Lung (tissue), 12 donors: Measurements from ENCODE around the gene COL4A2. TPM values are rescaled to one million over a fixed set of nuclear protein-coding genes. Genes with fewer than 3 reads are reported as not detected.

Experiments used
- ATAC-seq: fragments of 200-7000 bp; cut with Tn5 transposase; one replicate; pipeline ENCODE4 v1.9.1; 2020; ENCODE audit warnings: moderate number of reproducible peaks; ENCODE audit not compliant: insufficient read depth, low FRiP score
- DNase-seq, 3 donors: peaks; one replicate each; pipeline ENCODE4 v3.0.0-alpha.2; 2013 to 2017
- H3K27ac ChIP-seq, 2 donors: one replicate each; pipeline ENCODE4 v1.5.1; 2013; ENCODE audit warnings: mild to moderate bottlenecking in 2 of 2, moderate library complexity in 2 of 2, control low read depth in 1 of 2, inconsistent platforms in 1 of 2, low read depth in 1 of 2, low read length in 1 of 2
- H3K27me3 ChIP-seq, 3 donors: one replicate each; pipeline ENCODE4 v1.5.1; 2013; ENCODE audit warnings: low read length in 2 of 3; ENCODE audit not compliant: control insufficient read depth in 3 of 3, insufficient read depth in 3 of 3
- H3K36me3 ChIP-seq, 4 donors: one replicate each; pipeline ENCODE4 v1.5.1; 2013; ENCODE audit warnings: low read length in 4 of 4, mild to moderate bottlenecking in 1 of 4, moderate library complexity in 1 of 4; ENCODE audit not compliant: control insufficient read depth in 4 of 4, insufficient read depth in 4 of 4
- H3K4me1 ChIP-seq, 5 donors: one replicate each; pipeline ENCODE4 v1.5.1; 2013; ENCODE audit warnings: low read length in 5 of 5, mild to moderate bottlenecking in 2 of 5, moderate library complexity in 1 of 5; ENCODE audit not compliant: control insufficient read depth in 5 of 5, insufficient read depth in 5 of 5
- H3K4me3 ChIP-seq: one replicate; pipeline ENCODE4 v1.5.1; 2013; ENCODE audit warnings: mild to moderate bottlenecking, control low read depth, moderate library complexity
- H3K9ac ChIP-seq, 2 donors: one replicate each; pipeline ENCODE4 v1.5.1; 2013; ENCODE audit warnings: low read length in 2 of 2, control low read depth in 1 of 2; ENCODE audit not compliant: insufficient read depth in 1 of 2
- H3K9me3 ChIP-seq, 4 donors: one replicate each; pipeline ENCODE4 v1.5.1; 2013; ENCODE audit warnings: low read length in 3 of 4, mild to moderate bottlenecking in 1 of 4, moderate library complexity in 1 of 4; ENCODE audit not compliant: control insufficient read depth in 4 of 4, insufficient read depth in 3 of 4
- WGBS, 2 donors: extraction: QIAGEN DNeasy Blood & Tissue Kit; methylation state at CpG; one replicate each; pipeline ENCODE4 v1.1.7; 2013; 5-methylcytosine and 5-hydroxymethylcytosine counted together
- polyA plus RNA-seq, 2 donors: library from polyadenylated mRNA; stranded (reverse); fragments of 200-250 nt; gene quantifications; one replicate each; pipeline ENCODE4 v1.2.1, GENCODE V29; 2013
- total RNA-seq, 2 donors: library from RNA; depleted of rRNA in 1 of 2; stranded (reverse); fragments of >200 nt in 1 of 2; gene quantifications; one replicate each; pipeline ENCODE4 v1.2.1, GENCODE V29; 2014 to 2021
- TF ChIP-seq, protein P1 (sequence below): IDR thresholded peaks from 2 replicates; pipeline ENCODE4 v1.5.1; 2012; ENCODE audit warnings: mild to moderate bottlenecking; ENCODE audit errors: control extremely low read depth, extremely low read depth
- donor health status: control.
- donor health status: control.
- donor health status: Bipolar disorder and iron deficiency.
- donor health status: healthy.
- donor health status: DM: yes; HTN: yes; CAD: no.

The COL4A2 gene
- total and polyA plus RNA-seq, 4 donors, result 169 to 627 (median 339) TPM

DNA sequence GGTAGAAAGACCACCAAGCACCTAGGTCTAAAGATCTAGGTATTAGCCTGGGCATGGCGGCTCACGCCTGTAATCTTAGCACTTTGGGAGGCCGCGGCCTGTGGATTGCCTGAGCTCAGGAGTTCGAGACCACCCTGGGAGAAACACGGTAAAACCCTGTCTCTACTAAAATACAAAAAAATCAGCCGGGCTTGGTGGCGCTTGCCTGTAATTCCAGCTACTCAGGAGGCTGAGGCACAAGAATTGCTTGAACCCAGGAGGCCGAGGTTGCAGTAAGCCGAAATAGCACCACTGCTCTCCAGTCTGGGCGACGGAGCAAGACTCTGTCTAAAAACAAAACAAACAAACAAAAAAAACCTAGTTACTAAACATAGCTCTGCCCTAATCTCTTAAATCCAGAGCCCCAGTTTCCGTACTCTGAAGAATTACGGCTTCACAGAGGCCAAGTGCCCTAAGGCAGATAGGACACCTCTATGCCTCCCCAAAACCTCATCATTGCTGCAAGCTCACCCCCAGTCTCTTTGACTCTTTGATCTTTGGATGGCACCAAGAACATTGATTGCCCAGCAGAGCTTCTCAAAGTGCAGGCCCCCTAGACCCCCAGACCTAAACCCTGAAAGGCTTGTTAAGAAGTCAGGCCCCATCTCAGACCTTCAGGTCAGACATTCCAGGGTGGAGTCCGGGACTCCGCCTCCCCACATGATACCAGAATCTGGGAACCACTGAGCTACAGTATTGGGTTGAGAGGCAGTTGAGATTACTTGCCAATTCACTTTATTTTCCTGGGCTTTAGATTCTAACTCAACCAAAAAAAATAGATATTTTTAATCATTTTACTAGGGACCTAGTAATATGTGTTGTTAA, 2.8 kb downstream of the COL4A2 start:
- peaks cover 0 to 10% (median 4%) of the 10 kb centered on the region in 4 donors for H3K36me3 ChIP-seq
- DNase-seq (no peak), ATAC-seq (no peak)
- H3K9ac ChIP-seq, result peak overlapping the region in 1 of 2 donors; percentile 78
- peak overlapping the region; percentile 76 for H3K4me3 ChIP-seq
- H3K27me3 ChIP-seq, result no peaks in the 10 kb centered on the region
- peak overlapping the region; percentile 94 to 97 for H3K27ac ChIP-seq
- H3K9me3 ChIP-seq, result no peaks in the 10 kb centered on the region
- peaks cover 9 to 47% (median 17%) of the 10 kb centered on the region in 5 donors for H3K4me1 ChIP-seq
- TF ChIP-seq, protein P1, sequence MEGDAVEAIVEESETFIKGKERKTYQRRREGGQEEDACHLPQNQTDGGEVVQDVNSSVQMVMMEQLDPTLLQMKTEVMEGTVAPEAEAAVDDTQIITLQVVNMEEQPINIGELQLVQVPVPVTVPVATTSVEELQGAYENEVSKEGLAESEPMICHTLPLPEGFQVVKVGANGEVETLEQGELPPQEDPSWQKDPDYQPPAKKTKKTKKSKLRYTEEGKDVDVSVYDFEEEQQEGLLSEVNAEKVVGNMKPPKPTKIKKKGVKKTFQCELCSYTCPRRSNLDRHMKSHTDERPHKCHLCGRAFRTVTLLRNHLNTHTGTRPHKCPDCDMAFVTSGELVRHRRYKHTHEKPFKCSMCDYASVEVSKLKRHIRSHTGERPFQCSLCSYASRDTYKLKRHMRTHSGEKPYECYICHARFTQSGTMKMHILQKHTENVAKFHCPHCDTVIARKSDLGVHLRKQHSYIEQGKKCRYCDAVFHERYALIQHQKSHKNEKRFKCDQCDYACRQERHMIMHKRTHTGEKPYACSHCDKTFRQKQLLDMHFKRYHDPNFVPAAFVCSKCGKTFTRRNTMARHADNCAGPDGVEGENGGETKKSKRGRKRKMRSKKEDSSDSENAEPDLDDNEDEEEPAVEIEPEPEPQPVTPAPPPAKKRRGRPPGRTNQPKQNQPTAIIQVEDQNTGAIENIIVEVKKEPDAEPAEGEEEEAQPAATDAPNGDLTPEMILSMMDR, result no peak
- WGBS, 2 donors, result 63 to 70% methylated on average over 16 of the region's 16 CpGs

DNA sequence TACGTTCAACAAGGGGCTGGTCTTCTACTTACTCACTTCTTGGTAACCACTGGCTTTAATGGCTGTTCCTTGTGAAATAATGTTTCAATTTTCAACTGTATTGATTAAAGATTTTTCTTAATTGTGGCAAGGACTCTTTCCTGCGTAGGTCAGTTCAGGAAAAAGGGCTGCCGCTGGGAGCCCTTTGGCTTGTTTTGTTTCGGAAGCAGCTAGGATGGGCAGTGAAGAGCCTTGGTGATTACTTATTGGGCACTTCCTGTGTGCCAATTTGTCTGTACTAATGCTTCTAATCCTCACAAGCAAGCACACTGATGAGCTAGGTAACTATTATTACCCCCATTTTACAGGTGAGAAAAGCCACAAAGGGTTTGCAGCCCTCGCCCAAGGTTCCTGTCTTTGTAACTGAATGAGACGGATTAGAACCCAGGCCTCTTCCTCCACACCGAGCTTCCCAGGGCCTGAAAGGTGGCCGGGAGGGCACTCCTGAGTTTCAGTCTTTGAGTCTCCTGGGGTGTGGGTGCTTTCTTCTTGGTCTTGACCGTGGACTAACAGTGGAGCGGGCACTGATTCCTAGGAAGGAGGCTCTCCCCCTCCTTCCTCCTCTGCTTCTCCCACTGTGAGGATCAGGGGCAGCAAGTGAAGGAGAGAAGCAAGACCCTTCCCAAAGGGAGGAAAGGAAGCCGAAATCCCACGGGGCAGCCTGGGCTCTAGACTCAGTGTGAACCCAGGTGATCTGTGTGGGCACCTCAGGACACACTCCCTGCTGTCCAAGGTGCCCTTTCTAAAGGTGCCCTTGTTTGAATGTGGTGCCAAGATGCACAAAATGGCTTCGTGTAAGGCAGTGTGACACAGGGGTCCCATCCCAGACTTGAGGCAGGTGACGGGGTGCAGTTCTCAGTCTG, 3.7 kb downstream of the COL4A2 start:
- Histone ChIP-seq H3K27ac (peak overlapping the region; percentile 71 to 77), H3K4me1 (peaks cover 7 to 38% (median 19%) of the 10 kb centered on the region in 5 donors), H3K27me3 (no peaks in the 10 kb centered on the region), H3K9ac (no peak overlapping the region), H3K9me3 (no peaks in the 10 kb centered on the region), H3K4me3 (peak overlapping the region; percentile 21), H3K36me3 (peaks cover 0 to 10% (median 4%) of the 10 kb centered on the region in 4 donors)
- WGBS, 2 donors, result 59 to 67% methylated on average over 14 of the region's 14 CpGs
- ATAC-seq (no peak), DNase-seq (no peak)
- TF ChIP-seq, protein P1, result no peak

DNA sequence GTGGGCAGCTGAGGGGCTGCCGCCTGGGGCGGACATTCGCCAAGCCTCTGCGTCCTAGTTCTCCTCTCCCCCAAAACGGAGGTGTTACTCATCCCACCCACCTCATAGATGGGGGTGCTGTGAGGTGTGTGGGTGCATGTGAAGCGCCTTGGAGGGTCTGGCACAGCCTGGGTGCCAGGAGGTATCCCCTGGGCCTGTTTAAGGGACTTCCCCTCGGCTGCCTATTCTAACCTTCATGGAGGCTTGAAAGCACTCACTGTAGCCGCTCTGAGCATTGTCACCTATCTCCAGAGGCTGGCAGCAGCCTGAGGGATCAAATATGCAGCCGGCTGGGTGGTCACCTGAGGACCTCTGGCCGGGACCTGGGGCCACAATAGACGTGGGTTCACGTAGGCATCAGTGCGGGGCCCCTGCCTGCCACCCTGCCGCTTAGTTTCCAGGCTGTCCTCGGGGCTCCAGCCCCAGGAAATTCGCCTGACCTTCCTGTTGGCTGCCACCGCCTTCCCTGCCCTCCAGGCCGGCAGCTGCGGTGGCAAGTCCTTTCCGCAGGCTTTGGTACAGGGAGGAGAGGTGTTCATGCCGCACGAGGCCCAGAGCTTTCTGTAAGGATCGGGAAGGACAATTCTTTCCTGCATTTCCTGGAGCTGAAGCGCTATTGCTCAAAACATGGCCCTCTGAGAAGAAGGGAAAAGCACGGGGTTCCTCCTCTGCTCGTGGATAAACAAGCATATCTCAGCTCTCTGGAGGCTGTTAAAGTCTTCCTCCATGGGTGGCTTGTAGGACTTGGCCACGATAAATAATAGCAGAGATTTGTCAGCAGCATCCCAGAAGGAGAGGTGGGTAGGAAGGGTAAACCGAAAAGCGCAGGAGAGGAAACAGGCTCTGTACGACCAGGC, 4.6 kb downstream of the COL4A2 start:
- no peak for ATAC-seq
- no peak for DNase-seq
- 40 to 48% methylated on average over 30 of the region's 30 CpGs for WGBS, 2 donors
- Histone ChIP-seq H3K4me3 (peak overlapping the region; percentile 21), H3K9me3 (no peaks in the 10 kb centered on the region), H3K9ac (peak overlapping the region in 1 of 2 donors; percentile 33), H3K27ac (peak overlapping the region; percentile 71 to 77), H3K4me1 (peaks cover 7 to 35% (median 21%) of the 10 kb centered on the region in 5 donors), H3K36me3 (peaks cover 0 to 10% (median 4%) of the 10 kb centered on the region in 4 donors), H3K27me3 (no peaks in the 10 kb centered on the region)
- TF ChIP-seq, protein P1, result no peak
